Activated CD4-positive, alpha-beta T cell treated with anti-CD3 and anti-CD28 coated beads, Interleukin-10, Interleukin-2, amounts not matched to agents 100 ng/mL and 50 ng/mL, durations not matched to agents 16 hours and 8 hours (primary cell): ENCODE data around the gene UACA.
"Not testable (repeated sequence)": the region's sequence is repeated elsewhere in the genome, so short reads cannot be mapped to it uniquely, and the experiment has no call there.

Experiments
- DNase-seq: peaks from one replicate; pipeline ENCODE4 v3.0.0-alpha.2; 2020

UACA gene

DNA sequence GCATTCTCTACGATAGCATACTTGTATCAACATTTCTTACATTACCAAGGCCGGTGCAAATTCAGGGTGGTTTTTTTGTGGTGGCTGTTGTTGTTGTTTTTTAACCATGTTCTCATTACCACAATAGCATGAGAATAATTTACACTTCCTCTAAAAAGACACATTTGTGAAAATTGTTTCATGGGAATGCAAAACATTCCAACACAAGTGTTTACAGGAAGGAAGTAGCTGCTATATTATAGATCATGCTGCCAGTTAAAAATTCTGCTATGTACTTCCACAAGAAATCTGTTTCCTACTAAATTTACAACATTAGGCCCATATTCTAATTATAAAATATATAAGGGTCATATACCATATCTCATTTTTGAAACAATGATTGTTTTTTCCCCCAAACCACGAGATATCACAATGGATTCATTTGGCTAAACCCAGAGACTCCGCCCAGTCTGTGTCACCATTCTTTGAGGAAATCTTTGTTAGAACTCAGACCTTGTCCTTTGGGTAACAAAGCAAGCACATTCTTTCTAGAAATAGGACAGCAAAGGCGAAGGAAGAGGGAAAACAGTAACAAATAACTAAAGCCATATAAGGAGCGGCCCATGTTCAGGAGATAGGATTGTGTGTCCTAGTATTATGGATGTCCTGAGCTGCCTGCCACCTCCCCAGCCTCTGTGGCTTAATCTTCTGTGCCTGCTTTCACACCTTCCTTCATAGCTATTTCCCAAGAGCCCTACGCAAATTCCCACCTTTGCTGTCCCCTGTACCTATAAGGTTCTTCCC lies 60.1 kb downstream of the UACA start:
- DNase-seq, result no peak

DNA sequence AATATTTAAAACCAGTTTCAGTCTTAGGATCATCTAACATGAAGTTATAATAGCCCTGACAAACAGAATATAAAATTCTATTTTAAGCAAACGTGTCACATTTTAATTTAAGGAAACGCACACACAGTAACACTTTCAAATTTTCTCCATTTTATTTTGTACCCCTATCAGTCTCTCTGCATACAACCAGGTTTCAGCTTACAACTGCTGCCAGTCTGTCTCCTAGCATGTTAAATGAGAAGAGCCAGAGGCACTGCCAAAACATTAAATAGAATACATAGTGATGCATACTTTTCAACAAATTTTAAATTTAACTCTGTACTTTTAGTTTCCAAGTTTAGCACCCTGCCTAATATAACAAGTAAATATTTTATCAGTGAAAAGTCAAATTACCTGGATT lies 60.8 kb downstream of the UACA start:
- no peak for DNase-seq

DNA sequence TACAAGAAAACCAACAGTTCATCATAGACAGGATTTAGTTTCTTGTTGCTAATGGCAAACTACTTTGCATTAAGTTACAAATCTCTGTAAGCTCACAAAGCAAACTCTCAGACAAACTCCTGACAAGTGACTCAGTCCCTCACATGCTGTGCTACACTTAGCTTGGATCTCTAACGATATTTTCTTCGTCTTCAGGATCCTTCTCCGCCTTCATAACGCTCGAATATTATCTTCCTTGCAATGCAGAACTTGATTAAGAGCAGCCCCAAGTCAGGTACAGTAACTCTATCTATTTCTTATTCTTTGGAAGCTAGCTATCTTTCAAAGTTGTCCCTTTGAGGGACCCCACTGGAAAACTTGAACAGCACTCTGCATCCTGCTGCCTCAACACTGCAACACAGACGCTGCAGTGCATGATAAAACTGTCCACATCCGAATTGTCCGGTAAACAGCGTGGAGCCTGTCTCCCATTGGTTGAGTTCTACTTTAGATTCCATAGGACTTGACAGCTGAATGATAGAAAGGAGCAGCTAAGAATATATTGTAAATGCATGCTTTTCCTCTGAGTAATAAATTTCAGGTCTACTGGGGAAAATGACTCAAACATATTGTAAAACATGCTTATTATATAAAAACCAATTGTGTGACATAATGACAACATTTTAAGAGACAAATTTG lies 61.3 kb downstream of the UACA start:
- DNase-seq, result no peak

DNA sequence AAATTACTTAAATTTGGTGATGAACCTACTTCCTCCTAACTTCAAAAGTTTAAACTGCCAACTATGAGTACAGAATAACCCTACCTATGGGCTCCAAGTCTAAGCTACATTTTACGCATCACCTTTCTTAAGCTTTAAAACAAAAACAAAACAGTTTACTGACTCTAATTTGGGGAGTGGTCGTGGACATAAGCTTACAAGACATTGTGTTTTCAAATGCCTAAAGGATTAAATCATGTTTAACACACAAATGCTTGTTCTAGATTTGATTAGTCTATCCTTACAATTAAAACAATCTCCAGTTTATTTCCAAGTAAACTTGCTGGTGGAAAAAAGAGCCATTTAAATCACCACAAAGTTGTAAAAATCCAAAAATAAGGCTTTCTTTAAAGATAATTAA lies 62.2 kb downstream of the UACA start:
- DNase-seq, result no peak

DNA sequence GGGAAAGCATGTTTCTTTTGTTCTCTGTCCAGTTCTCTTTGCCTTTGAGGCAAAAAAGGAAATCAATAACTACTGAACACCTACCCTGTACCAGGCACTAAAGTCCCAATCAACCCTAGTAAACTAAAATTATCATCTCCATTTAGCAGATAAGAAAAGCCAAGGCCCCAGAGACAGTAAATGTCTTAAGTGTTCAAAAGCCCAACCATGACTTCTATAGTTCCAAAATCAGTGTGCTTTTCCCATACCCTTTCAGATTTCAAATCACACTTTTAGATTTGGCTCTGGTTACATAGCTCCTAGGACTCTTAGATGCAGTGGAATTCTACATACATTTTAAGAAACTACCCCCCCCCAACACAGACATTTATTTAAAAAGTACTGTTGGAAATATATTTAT lies 63.5 kb downstream of the UACA start:
- DNase-seq, result no peak

DNA sequence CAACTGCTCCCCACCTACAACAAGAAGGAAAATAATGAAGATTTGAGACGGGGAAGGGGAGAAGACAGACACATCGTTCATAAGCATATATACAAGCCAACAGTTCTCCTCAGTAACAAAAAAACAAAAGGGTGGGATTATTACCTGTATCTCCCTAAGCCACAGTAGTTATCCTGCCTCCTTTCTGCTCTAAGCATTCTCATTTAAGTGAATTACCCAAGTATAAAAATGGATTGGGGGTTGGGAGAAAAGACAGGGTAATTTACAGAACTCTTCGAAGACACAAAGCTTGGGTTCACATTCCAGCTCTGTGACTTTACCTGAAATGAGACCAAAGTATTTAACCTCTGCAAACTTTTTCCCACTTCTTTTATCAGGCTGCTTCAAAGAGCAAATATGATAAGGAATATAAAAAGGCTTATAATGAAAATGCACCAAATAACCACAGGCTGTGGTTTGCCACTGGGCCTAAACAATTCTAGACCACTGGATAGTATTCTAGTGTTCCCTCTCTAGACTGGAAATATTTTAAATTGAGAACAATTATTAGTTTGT lies 64.4 kb downstream of the UACA start:
- no peak for DNase-seq

DNA sequence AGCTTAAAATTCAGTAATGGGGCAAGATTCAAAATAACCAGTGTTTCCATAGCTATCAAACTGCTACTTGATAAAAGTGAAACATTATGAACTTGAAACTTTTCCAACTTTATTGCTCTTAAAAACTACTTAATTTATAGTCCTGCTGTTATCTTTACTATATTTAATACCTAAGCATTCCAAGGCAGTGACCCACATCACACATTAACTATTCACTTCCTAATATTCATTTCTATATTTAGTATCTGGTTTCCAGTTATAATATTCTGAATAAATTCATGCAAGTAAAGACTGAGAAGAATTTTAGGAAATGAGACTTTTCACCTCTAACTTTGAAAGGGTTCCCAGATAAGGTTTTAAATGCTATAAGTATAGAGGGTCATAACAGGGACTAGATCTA lies 64.9 kb downstream of the UACA start:
- DNase-seq, result no peak

DNA sequence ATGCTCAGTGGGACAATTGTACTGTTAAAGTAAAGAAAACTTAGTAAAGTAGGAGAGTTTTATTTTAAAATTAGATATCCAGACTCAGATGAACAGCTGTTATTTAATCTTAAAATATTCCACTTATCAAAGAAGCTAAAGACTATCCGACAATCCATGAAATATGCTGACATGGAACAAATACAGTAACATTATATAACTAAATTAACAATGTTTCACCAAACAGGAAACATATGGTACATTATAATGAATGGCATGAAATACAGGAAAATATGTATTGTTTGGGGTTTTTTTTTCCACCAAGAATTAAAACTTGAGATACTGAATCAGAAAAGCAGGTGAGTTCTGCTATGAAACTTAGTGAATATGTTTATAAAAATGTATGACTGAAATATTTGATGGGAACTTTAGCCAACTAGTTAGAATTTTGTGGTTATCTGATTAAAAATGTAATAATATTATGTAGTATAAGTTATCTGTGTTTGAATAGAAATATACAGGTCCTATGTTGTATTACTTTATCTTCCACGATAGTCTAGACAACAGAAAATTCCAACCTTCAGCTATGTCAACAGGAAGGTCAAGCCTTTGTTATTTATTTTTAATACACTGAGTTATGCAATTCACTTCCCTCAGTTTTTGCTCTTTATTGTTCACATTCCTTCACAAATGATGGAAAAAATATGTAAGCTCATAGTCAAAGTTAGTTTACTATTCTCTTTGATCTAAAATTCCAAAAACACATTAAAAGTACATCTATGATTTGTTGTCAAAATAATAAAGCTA lies 72.7 kb downstream of the UACA start:
- no peak for DNase-seq

DNA sequence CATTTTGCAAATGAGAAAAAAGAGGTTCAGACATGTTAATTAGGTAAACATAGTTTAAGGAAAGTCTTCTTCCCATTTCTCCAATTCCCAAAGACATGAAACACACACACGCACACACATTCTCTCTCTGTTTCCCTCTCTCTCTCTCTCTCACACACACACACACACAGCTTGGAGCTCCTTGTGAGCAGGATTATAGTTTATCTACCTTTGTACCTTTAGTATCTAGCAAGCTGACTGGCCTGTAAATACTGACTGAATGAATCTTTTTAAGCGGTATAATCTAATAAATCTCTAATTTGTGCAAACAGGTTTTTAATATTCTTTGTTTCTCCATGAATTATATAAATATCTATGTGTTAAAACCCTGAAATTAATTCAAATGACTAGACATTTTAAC lies 73.3 kb downstream of the UACA start:
- DNase-seq, result no peak

DNA sequence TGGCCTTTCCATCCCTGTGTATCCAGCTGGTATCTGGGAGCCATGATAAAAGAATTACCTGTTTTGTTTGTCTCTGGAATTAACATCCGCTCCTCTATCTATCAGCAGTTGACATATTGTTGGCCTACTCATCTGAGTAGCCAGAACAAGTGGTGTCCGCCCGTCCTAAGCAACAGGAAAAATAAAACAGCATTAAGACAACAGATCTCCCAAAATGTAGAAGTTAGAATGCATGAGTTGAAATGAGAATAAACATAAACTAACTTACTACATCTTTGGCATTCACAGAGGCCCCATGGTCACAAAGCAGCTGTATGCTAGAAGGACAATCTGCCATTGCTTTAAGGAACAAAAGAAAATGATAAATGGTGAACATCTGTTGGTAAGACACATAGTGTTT lies 75.9 kb downstream of the UACA start:
- no peak for DNase-seq

DNA sequence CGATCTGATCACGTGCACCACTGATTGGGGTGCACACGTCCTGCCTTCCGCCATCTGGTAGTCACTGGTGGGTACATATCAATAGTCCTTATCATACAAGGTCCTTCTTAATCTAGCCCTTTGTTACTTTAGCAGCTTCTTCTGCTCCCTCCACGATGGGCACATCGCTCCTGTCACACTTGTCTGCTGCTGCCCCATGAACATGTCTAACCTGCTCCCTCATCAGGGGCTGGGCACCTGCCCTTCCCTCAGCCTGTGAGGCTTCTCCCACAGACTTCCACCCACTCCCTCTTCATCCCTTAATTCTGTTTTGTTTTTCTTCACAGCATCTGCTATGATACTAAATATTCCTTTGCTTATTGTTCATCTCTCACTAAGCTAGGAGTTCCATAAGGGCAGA lies 82.5 kb downstream of the UACA start:
- no peak for DNase-seq

DNA sequence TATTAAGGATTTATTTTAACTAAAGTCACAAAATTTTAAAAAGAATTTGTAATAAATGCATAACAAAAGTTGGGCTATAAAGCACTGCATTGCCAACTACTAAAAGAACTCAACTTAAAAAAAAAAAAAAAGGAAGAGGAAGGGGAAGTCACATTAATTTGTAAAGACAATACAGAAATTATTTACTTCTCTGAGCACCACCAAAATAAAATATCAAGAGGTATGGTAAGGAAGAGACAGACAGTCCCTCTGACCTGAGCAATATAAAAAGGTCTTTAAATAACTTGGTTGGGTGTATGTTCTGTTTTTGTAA lies 83.5 kb downstream of the UACA start:
- no peak for DNase-seq

DNA sequence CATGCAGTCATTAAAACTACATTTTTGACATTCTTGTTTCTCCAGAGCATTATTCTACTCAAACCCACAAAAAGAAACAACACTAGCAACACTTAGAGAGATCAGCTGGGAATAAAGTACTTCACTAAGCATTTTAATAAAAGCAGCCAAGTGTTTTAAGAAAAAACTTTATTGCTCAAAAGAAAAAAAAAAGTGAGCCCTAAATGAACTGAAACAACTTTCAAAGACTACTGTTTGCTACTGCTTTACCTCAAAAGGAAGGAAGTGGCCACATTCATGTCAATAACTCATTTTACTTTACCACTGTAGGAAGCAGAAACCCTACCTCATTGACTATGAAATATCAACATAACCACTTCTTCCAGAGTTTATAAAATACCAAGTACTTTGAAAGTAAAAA lies 91.3 kb downstream of the UACA start:
- DNase-seq, result peak; percentile 68

DNA sequence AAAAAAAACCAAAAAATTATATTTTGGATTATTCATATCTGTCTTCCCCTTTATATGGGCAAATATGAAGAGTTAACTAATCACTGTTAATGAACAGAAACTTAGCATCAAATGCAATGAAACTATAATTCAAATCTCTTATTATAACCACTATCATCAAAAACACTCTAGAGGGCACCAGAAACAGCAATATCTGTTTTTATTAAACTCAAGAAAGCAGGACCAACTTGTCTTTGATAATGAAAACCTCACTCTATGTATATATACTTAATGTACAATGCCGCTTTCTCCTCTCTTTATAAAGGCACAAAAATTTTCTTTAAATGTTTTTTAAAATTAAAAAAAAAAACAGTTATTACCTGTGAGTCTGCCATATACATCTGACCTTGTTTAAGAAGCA lies 92.7 kb downstream of the UACA start:
- no peak for DNase-seq

DNA sequence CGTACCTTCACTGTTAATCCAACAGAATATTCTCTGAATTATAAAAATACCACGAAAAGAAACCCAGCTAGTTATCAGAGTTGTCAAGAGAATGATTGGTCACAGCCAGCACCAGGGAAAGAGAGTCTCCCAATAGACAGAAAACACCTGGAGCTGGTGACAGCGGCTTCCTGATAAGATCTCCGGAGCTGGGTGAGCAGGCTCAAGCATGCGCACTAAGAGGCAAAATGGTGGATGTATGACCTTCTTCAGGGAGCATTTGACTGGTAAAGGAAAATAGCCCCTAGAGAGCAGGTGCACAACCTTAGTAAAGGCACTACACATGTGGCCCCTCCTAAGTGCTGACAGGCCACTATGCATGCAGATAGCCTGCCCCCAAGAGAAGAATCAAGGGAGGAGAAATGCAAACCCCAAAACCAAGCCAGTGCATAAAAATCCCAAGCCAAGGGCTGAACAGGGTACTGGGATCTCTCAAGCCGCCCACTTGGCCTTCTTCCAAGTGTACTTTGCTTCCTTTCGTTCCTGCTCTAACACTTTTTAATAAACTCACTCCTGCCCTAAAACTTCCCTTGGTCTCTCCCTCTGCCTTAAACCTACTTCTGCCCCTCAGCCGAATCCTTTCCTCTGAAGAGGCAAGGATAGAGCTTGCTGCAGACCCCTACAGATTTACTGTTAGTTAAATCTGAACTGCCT lies 93.2 kb downstream of the UACA start:
- DNase-seq, result no peak

DNA sequence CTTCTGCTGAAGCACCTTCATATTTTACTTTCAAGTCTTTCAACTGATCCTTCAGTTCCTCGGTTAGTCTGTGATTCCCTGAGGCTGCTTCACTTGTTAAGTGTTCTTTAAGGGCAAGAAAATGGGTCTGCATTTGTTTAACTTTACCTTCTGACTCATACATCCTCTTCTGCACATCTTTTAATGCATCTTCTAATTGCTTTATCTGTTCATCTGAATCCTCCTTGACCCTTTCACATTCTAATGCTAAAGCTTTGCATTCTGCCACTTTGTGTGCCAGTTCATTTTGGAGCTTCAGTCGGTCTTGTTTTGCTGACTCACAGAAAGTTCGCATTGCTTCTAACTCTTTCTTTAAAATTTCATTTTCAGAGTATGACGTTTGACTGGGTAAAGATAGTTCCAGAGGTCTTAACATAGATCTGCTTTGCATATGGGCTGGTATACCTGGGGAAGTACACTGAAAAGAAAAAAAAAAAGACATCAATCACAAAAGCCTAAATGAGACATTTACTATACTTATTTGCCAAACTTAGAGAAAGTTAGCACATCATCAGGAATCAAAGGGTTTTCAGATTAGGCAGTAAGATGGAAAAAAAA lies 94.3 kb downstream of the UACA start:
- no peak for DNase-seq

DNA sequence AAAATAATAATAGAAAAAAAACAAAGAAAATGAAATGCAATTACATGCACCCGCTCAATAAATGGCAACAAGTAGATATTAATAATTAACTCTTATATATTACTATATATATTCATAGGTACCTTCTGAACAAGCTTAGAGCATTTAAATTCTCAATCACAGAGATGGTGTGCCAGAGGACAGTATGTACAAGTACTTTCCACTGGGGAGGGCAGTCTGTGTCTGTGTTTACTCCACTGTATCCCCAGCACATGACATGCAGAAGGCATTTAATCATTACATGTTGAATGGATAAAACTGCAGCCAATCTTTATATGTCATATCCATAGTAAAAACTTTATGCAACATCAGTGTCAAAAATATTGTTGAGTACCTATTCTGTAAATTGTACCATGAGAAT lies 97.8 kb downstream of the UACA start:
- no peak for DNase-seq

DNA sequence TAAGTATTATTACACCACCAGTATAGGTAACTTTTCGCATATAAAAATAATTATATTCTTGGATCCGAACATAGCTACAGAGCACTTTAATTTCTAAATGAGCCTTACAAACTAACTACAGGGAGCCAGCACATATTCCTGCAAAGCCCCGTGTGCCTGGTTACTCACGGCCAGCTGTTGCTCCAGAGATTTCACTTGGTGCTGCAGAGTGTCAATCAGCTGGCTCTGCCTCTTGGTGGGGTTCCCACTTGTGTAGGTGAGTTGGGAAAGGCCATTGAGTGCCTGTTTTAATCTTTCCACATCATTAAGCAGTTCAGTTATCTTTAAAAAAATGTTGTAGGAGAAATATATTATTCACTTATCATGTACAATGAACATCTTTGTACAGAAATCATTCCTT lies 98.9 kb downstream of the UACA start:
- no peak for DNase-seq

DNA sequence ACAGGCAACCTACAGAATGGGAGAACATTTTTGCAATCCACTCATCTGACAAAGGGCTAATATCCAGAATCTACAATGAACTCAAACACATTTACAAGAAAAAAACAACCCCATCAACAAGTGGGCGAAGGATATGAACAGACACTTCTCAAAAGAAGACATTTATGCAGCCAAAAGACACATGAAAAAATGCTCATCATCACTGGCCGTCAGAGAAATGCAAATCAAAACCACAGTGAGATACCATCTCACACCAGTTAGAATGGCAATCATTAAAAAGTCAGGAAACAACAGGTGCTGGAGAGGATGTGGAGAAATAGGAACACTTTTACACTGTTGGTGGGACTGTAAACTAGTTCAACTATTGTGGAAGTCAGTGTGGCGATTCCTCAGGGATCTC lies 100.3 kb downstream of the UACA start:
- not testable (repeated sequence) for DNase-seq

DNA sequence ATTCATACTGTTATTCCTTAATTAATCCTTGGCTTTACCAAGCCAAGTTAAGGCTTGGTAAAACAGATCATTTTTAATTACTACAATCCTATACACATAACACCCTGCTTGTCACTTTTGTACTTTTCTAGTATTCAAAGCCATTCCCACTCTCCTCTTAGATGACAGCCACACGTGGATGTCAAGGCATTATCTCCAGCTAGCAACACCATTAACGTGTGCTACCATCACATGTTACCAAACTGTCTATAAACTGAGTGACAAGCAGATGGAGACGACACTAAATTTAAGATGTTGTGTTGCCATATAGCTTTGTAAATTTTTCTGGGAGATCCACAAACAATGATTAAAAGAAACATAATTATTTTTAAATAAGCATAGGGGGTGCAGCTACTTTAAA lies 103.7 kb downstream of the UACA start:
- DNase-seq, result no peak

DNA sequence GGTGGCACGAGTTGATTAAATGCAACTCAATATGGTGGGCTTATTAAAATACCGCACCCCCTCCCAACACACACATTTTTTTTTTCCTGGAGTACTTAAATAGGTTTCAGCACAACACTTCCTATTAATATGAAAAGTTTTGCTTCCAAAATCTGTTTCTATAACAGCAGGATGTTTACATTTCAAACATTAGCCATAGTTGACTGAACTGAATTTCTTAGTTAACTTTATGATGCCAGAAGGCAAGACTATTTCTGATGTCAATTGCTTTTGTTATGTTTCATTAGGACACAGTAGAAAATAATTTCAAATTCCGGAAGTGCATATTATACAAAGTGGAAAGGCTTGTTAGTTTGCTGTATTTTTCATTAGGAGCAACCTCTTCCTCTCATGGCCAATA lies 104.7 kb downstream of the UACA start:
- no peak for DNase-seq

DNA sequence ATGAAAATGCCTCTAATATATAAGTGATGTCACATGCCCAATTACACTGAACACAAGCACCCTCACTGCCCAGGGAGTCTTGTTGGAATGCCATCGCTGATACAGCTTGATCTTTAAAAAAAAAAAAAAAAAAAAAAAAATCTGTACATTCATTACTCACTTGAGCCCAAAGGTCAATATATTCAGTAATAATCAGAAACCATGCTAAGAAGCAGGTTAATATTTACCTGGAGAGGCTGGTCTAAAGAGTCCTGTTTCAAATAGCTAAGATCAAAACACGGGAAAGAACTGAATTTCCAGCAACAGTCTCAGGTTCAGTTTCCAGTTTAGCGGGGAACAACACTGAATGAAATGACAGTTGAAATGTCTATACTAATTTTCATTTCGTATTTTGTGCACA lies 109.9 kb downstream of the UACA start:
- DNase-seq, result no peak

DNA sequence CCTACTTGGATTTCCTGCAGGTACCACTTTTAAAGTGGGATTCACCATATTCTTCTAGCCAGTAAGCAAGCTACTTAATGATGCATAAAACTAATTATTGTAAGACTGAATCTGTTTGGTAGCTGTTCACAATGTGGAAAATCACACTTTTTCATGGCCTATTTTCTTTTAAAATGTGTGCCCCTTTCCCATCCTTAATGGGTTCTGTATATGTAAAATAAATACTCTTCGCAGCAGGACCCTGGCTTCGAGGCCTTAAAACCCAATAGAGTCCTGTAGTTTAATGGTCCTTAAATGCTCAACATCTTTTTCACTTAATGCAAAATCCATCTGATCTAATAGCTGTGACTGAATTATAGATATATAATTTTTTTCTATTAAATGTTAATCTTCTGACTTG lies 111.0 kb downstream of the UACA start:
- DNase-seq, result no peak
